ENCODE data around the gene OR2A2.

Gene OR2A2

GRCh38 chr7:144086730-144087129, 22.7 kb upstream of the OR2A2 start:
- H3K36me3 ChIP-seq (ENCODE audit: control insufficient read depth, low read length): no peaks in the 10 kb centered on the region
- H3F3A ChIP-seq (ENCODE audit: control insufficient read depth, insufficient read depth): no peaks in the 10 kb centered on the region
- no peak overlapping the region for H3K27ac ChIP-seq (ENCODE audit: low read depth, low read length)
- no peaks in the 10 kb centered on the region for H4K20me1 ChIP-seq (ENCODE audit: control insufficient read depth, insufficient read depth, low read depth, low read length)
- no peak overlapping the region for H3K4me3 ChIP-seq (ENCODE audit: low read length)
- H3K4me1 ChIP-seq (ENCODE audit: control insufficient read depth, low read length): no peaks in the 10 kb centered on the region
- H3K4me2 ChIP-seq (ENCODE audit: low read length): no peak overlapping the region
- no peaks in the 10 kb centered on the region for H3K79me2 ChIP-seq (ENCODE audit: control insufficient read depth, low read length)
- no peaks in the 10 kb centered on the region for H3K9me3 ChIP-seq (ENCODE audit: control insufficient read depth, insufficient read depth, low read length)
- TF ChIP-seq EZH2phosphoT487 (IDR thresholded peaks at IDR 0.05; ENCODE audit: borderline replicate concordance, low read length): no peak
- no peak for TF ChIP-seq CTCF (IDR thresholded peaks at IDR 0.05; ENCODE audit: low read depth, low read length, poor library complexity, severe bottlenecking)
- H3K9me2 ChIP-seq (replicated peaks; ENCODE audit: control insufficient read depth, low read length): no peaks in the 10 kb centered on the region
- H3K27me3 ChIP-seq (ENCODE audit: control insufficient read depth, low read length): no peaks in the 10 kb centered on the region

GRCh38 chr7:144087230-144087629, 22.2 kb upstream of the OR2A2 start:
- Histone ChIP-seq H3K9me3 (ENCODE audit: control insufficient read depth, insufficient read depth, low read length) (no peaks in the 10 kb centered on the region), H3K27ac (ENCODE audit: low read depth, low read length) (no peak overlapping the region), H3K9me2 (replicated peaks; ENCODE audit: control insufficient read depth, low read length) (no peaks in the 10 kb centered on the region), H3K36me3 (ENCODE audit: control insufficient read depth, low read length) (no peaks in the 10 kb centered on the region), H3K4me3 (ENCODE audit: low read length) (no peak overlapping the region), H3K27me3 (ENCODE audit: control insufficient read depth, low read length) (no peaks in the 10 kb centered on the region), H3F3A (ENCODE audit: control insufficient read depth, insufficient read depth) (no peaks in the 10 kb centered on the region), H3K79me2 (ENCODE audit: control insufficient read depth, low read length) (no peaks in the 10 kb centered on the region), H3K4me1 (ENCODE audit: control insufficient read depth, low read length) (no peaks in the 10 kb centered on the region), H4K20me1 (ENCODE audit: control insufficient read depth, insufficient read depth, low read depth, low read length) (no peaks in the 10 kb centered on the region), H3K4me2 (ENCODE audit: low read length) (no peak overlapping the region)
- TF ChIP-seq CTCF (IDR thresholded peaks at IDR 0.05; ENCODE audit: low read depth, low read length, poor library complexity, severe bottlenecking): no peak
- TF ChIP-seq EZH2phosphoT487 (IDR thresholded peaks at IDR 0.05; ENCODE audit: borderline replicate concordance, low read length): no peak

- no peaks in the 10 kb centered on the region for H3K79me2 ChIP-seq (ENCODE audit: control insufficient read depth, low read length)
- H4K20me1 ChIP-seq (ENCODE audit: control insufficient read depth, insufficient read depth, low read depth, low read length): no peaks in the 10 kb centered on the region
- peaks cover 8% of the 10 kb centered on the region; the same call in 1 of the 2 replicates for H3K9me3 ChIP-seq (ENCODE audit: control insufficient read depth, insufficient read depth, low read length)
- H3K27me3 ChIP-seq (ENCODE audit: control insufficient read depth, low read length): no peaks in the 10 kb centered on the region
- no peaks in the 10 kb centered on the region for H3K4me1 ChIP-seq (ENCODE audit: control insufficient read depth, low read length)
- H3K36me3 ChIP-seq (ENCODE audit: control insufficient read depth, low read length): no peaks in the 10 kb centered on the region
- H3K27ac ChIP-seq (ENCODE audit: low read depth, low read length): no peak overlapping the region
- H3K9me2 ChIP-seq (replicated peaks; ENCODE audit: control insufficient read depth, low read length): no peaks in the 10 kb centered on the region
- H3F3A ChIP-seq (ENCODE audit: control insufficient read depth, insufficient read depth): no peaks in the 10 kb centered on the region
- TF ChIP-seq EZH2phosphoT487 (IDR thresholded peaks at IDR 0.05; ENCODE audit: borderline replicate concordance, low read length) (no peak), CTCF (IDR thresholded peaks at IDR 0.05; ENCODE audit: low read depth, low read length, poor library complexity, severe bottlenecking) (no peak)
- H3K4me2 ChIP-seq (ENCODE audit: low read length): no peak overlapping the region
- no peak overlapping the region for H3K4me3 ChIP-seq (ENCODE audit: low read length)
Observed at GRCh38 chr7:144090667-144091066, 18.7 kb upstream of the OR2A2 start.

All from DOHH2 (cell line).